Middle frontal gyrus (tissue), 1 donor: ENCODE results near the gene TNFRSF19.

ENCODE experiments used
- DNase-seq: peaks from one replicate; pipeline ENCODE4 v3.0.0-alpha.2; 2015; ENCODE audit warnings: low spot score; ENCODE audit errors: extremely low spot score

Gene TNFRSF19

DNA sequence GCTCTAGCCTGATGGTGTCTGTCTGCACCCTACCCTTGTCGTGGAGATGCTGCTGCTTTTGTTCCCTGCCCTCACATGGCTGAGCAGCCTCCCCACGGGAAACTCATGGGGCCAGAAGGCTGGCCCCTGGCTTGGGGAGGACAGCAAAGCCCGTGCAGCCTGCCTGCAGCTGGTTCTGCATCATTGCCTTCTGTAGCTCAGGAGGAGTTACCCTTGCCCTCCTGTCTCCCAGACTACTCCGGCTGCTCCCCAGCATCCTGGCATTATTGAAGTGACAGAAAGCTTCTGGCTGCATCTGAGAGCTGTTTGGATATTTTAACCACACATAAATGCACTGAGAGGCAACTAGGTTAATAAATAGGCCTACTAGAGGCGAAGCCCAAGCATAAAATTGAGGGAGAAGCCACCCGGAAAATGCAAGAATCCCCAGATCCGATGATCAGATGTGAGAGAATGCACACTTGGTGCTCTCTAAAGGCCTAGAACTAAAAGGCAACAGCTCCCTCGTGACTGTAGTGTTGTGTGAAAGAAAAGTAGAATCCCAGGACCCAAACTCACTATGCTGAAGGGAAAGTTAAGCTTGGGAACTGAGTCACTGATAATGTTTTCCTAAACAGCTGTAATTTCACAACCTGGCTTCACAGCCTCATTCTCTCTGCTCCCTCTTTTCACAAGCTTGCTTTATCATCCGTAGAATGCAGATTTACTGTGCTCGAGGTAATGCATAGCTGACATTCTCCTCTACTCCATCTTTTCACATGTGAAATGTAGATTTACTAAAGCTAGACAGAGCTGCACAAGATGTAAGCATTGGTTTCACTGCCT is 110.8 kb downstream of the TNFRSF19 start:
- DNase-seq = no peak

DNA sequence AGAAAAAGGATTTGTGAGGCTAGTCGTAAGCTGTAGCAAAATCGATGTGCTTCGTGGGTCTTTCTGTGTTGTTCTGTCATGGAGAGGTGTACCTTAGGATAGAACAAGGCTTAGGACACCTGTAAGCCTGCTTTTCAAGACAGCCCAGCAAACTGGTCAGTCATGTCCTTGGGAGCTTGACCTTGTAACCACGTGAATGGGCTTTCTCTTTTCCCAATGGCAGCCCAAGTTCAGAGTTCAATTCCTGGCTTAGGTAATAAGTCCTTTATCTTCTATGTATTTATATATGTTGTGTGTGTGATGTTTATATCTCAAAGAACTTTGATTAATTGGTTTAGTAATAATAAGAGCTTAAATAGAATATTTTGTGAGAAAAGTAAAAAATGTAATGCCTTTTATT is 112.9 kb downstream of the TNFRSF19 start:
- no peak for DNase-seq

GRCh38 chr13:23684647-23685046 is 114.4 kb downstream of the TNFRSF19 start:
- DNase-seq = no peak

GRCh38 chr13:23685416-23685815 is 115.2 kb downstream of the TNFRSF19 start:
- DNase-seq = no peak

DNA sequence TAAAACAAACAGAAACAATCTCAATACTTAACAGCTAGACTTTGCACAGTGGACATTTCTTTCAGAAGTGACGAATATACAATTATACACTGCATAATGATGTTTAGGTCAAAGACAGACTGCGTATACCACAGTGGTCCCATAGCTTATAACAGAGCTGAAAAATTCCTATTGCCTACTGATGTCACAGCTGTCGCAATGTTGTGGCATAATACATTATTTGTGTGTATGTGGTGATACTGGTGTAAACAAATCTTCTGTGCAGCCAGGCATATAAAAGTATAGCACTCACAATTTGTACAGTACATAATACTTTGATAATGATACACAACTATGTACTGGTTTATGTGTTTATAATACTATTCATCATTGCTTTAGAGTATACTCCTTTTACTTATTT is 116.7 kb downstream of the TNFRSF19 start:
- no peak for DNase-seq

- no peak for DNase-seq
Measured at GRCh38 chr13:23687614-23688013, 117.4 kb downstream of the TNFRSF19 start.

GRCh38 chr13:23688336-23688735 is 118.1 kb downstream of the TNFRSF19 start:
- no peak for DNase-seq

GRCh38 chr13:23690668-23691067 is 120.5 kb downstream of the TNFRSF19 start:
- DNase-seq = no peak

DNA sequence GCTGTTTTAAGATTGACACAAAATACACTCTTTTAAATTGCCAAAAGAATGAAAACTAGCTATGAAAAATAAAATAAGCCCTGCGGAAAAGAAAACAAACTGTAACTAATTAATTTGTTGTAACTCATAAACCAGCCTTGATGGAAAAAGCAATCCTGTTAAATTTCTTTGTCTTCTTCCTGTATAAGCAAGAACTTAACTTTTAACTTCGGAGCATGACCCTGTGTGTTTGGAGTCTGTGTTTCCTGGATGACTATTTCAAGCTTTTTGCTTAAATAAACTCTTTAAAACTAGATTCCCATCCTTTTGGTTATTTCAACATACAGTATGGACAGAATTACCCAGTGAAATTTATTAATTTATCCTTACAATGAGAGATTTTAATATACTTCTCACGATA is 122.6 kb downstream of the TNFRSF19 start:
- DNase-seq = no peak

- no peak for DNase-seq
Measured at GRCh38 chr13:23695196-23695595, 125.0 kb downstream of the TNFRSF19 start.

DNA sequence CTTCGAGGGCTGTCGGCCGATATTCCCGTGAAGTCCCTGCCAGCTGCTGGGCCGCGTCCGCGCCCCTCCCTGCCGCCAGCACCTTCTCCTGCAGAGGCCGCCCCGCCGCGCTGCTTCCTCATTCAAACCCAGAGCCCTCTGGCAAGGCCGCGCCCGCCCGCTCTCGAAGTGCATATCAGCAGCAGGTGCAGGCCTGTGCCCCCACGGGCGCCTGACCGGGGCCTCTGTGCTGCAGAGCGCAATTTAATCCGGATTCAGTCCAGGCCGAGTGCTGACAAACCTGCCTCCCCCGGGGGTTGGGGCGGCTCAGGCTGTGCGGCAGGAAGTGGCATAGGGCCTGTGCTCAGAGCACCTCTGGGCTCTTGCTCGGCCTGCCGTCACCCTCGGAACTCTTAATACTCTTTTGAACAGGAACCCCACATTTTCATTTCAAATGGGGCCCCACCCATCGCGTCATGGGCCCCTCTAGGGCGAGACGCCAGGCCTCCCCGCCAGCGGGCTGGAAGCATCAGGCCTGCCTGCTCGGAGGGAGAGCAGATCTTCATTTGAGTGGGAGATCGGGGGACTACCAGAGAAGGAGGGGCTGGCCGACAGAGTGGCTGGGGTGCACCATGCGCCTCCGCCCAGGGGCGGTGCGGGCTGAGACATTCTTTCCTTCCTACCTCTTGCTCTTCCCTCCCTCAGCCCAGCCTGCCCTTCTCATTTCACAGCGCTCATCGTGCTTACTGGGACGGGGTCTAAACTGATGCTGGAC is 125.7 kb downstream of the TNFRSF19 start:
- DNase-seq = no peak

DNA sequence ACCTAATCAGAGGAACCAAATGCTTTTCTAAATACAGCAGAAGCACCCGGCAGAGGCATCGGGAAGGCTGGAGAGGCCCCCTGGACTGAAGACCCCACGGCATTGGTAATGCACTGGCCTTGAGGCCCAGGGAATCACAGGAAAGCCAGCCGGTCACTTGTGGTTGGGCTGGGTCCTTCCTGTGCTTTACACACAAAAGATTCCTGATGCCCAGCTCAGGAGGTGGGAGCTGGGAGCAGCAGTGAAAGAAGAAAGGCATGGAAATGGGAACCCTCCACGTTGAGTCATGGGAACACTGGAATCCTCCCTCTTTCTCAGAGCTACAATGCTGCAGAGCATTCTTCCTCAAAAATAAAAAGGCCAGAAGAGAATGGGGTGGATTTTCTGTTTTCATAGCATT is 126.4 kb downstream of the TNFRSF19 start:
- DNase-seq = no peak

- DNase-seq = no peak
Measured at GRCh38 chr13:23697772-23698313, 127.6 kb downstream of the TNFRSF19 start.

GRCh38 chr13:23699271-23699670 is 129.1 kb downstream of the TNFRSF19 start:
- DNase-seq = no peak

DNA sequence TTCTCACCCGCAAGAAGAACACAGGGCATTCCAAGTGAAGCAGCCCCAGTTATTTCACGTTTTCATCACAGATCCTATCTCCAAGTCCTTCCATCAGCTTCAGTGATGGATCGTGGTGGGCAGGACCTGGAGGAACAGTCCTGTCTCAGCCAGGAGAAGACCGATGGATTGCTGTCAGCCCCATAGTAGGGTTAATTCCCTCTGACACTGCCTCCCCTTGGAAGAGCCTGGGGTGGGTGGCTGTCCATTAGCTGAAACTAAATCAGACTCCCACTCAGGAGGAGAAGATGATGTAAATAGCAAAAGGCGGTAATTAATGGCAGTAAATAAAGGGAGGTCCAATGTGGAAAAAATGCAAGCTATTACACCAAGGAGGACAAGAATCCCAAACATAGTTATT is 131.0 kb downstream of the TNFRSF19 start:
- no peak for DNase-seq

DNA sequence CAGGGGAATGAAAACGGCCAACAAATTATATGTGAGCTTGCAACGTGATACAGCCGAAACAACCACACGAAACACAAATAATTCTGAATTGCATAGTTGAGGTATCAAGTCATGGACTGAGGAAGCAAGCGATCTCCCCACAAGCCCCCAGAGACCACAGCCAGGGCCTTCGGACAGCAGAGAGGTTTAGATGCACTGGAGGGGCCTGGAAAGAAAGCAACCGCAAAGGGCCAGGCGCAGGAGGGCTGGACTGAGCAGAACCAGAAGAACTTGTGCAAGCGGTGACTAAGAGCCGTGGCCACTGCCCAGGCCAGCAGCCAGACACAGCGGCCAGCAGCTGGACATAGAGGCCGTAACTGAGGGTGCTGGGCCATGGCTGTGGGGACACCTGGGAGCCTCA is 131.4 kb downstream of the TNFRSF19 start:
- no peak for DNase-seq

DNA sequence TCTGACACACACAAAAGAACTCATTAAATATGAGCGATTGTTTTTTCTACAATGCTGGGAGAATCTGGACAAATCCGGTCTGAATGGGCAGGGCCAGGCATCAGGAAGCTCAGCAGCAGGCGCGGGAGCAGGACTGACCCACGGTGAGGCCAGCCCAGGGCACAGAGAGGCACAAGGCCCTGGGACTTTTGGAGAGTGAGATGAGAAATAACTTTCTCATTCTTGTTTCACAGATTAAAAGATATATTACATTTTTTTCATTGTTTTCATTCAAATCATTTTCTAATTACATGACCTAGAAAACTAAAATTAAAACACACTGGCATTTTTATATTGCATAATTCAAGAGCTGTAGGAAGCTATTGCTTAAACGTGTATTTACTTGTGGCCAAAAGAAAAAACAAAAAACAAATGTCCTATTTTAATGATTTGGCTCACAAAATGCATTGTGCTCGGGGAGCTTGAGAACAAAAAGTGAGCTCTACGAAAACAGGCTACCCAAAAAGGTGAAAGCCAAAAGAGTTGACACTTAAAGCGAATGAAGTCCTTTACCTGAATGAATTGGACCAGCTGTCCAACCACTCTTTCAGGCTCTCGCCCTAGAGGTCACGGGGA is 133.1 kb downstream of the TNFRSF19 start:
- no peak for DNase-seq

GRCh38 chr13:23705583-23705982 is 135.4 kb downstream of the TNFRSF19 start:
- DNase-seq = no peak

- no peak for DNase-seq
Measured at GRCh38 chr13:23707674-23708073, 137.5 kb downstream of the TNFRSF19 start.

GRCh38 chr13:23709536-23709935 is 139.3 kb downstream of the TNFRSF19 start:
- DNase-seq = no peak

DNA sequence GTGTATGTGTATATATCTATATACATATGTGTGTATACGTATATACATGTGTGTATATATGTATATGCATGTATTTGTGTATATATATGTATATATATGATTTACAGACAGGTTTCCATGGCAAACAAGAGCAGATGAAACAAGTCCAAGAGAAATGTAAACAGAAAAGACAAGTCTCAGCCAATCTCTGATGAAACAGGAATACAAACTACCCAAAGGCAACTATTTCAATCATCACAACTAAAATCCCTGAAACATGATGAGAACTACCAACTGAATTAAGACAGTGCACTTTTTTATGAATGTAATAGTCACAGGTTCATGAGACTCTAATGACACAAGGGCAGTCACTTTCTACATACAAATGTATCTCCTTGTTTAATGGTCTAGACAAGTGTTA is 140.2 kb downstream of the TNFRSF19 start:
- no peak for DNase-seq

GRCh38 chr13:23711355-23711754 is 141.1 kb downstream of the TNFRSF19 start:
- no peak for DNase-seq
